Measurements from ENCODE around the gene MYO5C.
"Not testable (repeated sequence)": the region's sequence is repeated elsewhere in the genome, so short reads cannot be mapped to it uniquely, and the experiment has no call there.

MYO5C gene

GRCh38 chr15:52307847-52308246, 12.2 kb upstream of the MYO5C start:
- DNase-seq = no peak

- DNase-seq = no peak
Measured at GRCh38 chr15:52306270-52306669, 10.7 kb upstream of the MYO5C start.

- no peak for DNase-seq
Measured at GRCh38 chr15:52303093-52303772, 7.6 kb upstream of the MYO5C start.

GRCh38 chr15:52301265-52301847, 5.8 kb upstream of the MYO5C start:
- DNase-seq = no peak

DNA sequence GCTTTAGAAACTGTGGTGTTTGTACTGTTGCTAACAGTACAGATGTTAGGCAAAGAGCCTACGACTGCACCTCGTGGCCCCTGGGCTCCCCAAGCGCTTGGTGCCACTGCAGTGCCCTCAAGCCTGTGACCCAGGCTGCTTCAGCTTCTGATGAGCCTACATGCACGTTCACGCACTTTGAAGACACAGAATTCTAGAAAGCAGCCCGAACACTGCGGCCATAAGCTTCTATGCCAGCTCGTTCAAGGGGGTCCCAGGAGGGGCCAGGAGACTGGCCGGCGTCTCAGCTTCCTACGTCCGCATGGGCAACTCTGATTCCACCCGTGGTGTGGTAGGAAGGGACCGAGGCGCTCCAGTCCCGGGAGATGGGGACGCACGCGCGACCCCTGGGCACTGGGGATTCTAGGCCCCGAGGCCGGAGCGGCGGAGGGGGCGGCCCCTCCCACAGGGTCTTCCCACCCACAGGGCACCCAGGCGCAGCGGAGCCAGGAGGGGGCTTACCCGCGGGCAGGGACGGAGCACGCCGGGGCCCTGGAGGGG, 653 bp downstream of the MYO5C start:
- DNase-seq = no peak

- no peak for DNase-seq
Measured at GRCh38 chr15:52292780-52293392, 2.7 kb downstream of the MYO5C start.

DNA sequence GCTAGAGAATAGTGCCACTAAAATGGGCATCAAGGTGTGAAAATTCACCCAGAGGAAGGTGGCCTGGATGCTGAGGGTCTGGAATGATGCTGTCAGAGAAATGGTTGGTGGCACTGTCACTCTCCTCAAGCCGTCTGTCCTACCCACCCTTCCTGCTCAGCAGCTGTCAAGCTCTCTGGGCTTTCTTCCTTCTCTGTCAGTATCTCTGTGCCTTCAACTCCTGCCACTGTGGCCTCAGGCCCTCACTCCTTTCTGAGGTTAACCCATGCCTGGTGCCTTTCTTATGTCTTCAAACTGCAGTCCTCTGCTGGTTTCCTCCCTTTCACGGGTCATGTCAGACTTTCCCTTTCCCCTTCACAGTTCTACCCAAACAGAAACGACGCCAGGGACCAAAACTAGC, 4.4 kb downstream of the MYO5C start:
- DNase-seq = no peak

DNA sequence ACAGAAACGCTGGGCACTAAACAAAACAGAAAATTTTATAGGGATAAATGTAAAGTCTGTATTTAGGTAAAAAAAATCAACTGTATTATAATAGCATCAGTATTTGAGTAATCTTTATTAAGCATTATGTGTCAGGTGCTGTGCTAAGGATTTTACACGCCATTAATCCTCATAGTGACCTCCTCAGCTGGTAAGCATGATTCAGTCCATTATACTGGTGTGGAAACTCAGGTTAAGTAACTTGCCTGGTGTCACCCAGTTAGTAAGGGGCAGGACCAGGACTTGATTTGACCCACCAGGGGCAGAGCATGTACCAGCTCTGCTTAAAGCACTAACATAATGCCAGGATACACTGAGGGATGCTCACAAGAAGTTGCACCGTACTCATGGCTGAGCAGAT, 4.8 kb downstream of the MYO5C start:
- no peak for DNase-seq

DNA sequence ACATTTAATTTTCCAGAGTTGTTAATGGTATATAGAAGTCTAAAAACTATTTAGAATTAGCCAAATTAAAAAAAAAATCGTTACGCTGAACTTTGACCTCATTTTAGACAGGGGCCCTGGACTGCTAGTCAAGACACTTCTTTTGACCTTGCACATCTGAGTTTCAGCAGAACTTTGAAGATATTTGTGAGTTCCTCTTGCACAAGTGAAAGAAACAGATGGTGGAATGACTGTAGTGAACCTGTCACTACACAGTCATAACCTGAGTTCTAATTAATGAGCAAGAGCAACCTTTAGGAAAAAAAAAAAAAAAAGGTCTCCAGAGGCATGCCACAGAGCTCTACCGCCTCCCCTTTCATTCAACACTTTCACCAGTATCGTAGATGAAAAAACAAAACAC, 5.3 kb downstream of the MYO5C start:
- DNase-seq = no peak

GRCh38 chr15:52289629-52290081, 5.9 kb downstream of the MYO5C start:
- no peak for DNase-seq

- DNase-seq = no peak
Measured at GRCh38 chr15:52288986-52289385, 6.6 kb downstream of the MYO5C start.

- DNase-seq = no peak
Measured at GRCh38 chr15:52288051-52288942, 7.3 kb downstream of the MYO5C start.

- DNase-seq = no peak
Measured at GRCh38 chr15:52287114-52287513, 8.5 kb downstream of the MYO5C start.

GRCh38 chr15:52285941-52286340, 9.7 kb downstream of the MYO5C start:
- not testable (repeated sequence) for DNase-seq

DNA sequence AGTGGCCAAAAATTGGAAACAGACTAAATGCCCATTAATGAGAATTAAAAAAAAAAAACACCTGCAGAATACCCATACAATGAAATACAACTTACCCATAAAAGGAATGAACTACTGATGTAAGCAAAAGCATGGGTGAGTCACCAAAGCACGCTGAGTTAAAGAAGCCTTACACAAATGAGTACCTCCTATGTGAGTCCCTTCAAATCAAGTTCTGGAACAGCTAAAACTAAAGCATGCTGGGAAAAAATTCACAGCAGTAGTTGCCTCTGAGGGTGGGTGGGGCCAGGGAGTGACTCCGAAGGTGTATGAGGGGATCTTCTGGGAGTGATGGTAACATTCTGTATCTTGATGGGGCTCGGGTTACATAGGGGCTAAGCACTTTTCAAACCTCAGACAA, 11.4 kb downstream of the MYO5C start:
- no peak for DNase-seq

- no peak for DNase-seq
Measured at GRCh38 chr15:52283281-52283680, 12.3 kb downstream of the MYO5C start.

DNA sequence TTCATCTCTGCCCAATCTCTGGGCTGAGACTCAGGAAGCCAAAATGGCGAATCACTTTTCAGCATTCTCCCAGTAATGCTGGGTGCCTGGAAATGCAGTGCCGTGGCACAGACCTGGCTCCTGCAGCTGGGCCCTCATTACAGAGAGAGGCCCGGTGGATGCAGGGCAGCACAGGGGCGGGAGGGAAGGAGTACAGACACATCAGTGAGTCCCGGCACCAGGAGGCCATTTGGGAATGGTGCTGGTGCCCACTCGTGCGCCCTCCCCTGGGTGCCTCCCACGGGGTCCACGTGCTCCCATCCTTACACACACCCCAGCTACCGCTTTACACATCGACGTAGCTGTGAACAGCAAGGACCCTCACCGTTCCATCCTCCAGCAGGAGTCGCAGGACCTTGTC, 13.2 kb downstream of the MYO5C start:
- no peak for DNase-seq

DNA sequence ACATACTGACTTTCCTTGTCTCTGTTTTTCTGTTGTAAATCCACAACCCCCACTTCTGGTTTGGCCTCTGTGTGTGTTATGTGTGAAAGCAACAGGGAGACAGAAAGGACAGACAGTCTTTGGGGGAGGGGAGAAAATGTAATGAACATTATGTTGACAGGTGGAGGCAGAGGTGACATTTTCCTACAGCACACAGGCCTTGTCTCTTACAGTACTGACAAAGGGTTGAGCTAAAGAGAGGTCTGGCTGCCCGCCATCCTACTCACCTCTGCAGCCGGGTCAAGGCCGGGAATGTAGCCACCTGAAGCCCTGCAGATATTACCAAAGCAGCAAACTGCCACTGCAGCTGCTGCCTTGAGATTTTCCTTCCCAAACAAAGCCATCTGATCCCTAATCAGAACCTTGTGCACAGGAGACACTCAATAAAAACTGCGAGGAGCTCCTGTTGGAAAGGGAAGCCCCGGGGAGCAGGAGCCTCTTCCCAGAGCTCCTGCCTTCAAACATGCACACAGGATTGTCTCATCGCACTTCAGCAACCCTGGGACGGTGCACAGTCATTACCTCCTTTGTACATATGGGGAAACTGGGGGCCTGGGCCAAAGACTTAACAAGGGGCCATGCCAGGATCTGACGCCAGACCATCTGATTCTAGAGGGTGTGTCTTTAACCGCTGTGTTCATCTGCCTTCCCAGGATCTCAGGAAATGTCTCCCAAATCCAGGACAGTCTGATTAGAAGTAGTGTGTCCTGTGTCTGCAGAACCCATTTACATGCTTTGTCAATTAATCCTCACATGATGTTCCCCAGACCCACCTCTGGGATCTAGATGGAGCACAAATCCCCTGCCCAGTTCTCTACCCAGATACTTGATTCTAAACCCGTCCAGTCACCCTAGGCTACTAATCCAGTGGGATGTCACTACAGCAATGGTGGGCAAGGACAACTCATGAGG, 14.2 kb downstream of the MYO5C start:
- DNase-seq = no peak

- no peak for DNase-seq
Measured at GRCh38 chr15:52280326-52281084, 15.1 kb downstream of the MYO5C start.

- DNase-seq = no peak
Measured at GRCh38 chr15:52278636-52279367, 16.8 kb downstream of the MYO5C start.

All from GDM1 (cell line).